OCI-LY3 (cell line): Measurements from ENCODE around the gene PTPRN2.

Experiments used
- CTCF ChIP-seq: fragments of 200-600, 300-600 bp; sonication (generic); IDR thresholded peaks from 2 replicates; pipeline ENCODE4 v1.5.1; 2014; ENCODE audit warnings: antibody characterized with exemption, low read length, low read depth
- EZH2phosphoT487 ChIP-seq: fragments of 200-600 bp; shearing (Covaris generic); IDR thresholded peaks from 2 replicates; pipeline ENCODE4 v1.6.1; 2018; ENCODE audit warnings: antibody characterized with exemption, mixed run types, low read depth

GRCh38 chr7:157703534-157704195, 884.0 kb downstream of the PTPRN2 start:
- TF ChIP-seq CTCF (no peak), EZH2phosphoT487 (no peak)
